NOMO-1 (cell line): ENCODE results near the gene TIAM2.
"Not testable (repeated sequence)": the region's sequence is repeated elsewhere in the genome, so short reads cannot be mapped to it uniquely, and the experiment has no call there.

Source experiments
- DNase-seq, 2 experiments: peaks; one replicate each; lab custom pipeline; 2025; ENCODE audit not compliant: unreplicated experiment in 2 of 2; lab: John Stamatoyannopoulos, UW

TIAM2 gene

GRCh38 chr6:154989448-154989847, 5.7 kb upstream of the TIAM2 start:
- DNase-seq = no peak

- no peak for DNase-seq
Measured at GRCh38 chr6:154991207-154991606, 3.9 kb upstream of the TIAM2 start.

GRCh38 chr6:154993026-154993425, 2.1 kb upstream of the TIAM2 start:
- DNase-seq = no peak

DNA sequence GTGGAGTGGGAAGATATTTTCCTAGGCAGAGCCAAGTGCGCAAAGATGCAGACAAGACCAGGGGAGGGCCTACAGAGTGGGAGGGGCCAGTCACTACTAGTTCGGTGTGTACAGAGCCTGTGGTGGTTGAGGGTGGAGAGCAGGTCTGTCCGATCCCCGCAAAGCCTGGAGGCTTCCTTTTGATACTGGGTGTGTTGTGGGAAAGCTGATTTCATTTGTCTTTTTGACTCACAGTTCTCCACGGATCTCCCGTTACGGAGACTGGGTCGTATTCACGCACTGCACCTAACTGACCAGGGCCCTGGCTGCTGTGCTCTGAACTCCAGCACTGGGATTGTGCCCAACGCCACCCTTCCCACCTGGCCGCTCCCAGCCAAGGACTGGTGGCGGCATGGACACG, 1.4 kb upstream of the TIAM2 start:
- no peak for DNase-seq

DNA sequence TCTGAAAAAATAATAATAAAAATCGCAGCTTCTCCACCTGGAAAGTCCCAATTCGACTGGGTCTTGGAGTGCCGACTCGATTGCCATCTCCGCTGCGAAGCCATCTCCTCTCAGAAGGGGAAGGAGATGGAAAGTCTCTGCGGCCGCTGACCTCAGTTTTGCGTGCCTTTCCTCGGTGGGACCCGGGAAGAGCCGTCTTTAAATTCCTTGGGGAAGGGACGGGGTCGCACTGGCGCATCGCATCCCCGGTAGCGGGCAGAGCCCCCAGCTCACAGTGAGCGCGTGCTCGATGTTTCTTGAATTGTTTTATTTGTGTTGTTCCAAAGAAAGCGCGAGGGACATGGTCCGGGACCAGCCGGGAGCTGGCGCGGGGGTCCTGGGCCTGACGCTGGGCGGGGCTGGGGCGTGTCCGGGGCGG, 270 bp upstream of the TIAM2 start:
- DNase-seq = no peak

DNA sequence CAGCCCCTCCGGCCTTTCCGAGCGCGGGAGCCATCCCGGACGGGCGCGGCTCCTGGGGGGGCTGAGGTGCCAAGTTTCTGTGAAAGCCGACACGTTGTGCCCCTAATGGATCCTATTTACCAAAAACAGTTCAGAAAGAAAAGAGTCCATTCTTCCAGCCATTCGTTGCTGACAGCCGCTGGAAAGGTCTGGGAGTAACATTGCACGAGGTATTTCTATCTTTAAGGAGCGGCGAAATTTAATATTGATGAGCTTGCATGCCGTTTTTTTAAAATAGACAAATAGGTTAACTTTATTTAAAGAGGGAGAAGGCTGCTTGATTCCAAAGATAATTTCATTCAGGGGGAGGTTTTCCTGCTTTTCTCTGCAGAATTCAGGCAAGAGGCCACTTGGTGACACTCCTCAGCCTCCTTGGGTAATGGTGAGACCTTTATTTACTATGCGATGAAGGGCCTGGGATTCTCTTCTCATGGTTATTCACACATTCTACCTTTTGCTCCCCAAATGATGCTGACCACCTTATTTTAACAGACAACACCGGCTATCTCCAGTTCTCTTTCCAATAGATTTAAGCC, 988 bp downstream of the TIAM2 start:
- no peak for DNase-seq

GRCh38 chr6:154996841-154997311, 1.8 kb downstream of the TIAM2 start:
- DNase-seq = no peak

GRCh38 chr6:154998855-154999254, 3.7 kb downstream of the TIAM2 start:
- no peak for DNase-seq

DNA sequence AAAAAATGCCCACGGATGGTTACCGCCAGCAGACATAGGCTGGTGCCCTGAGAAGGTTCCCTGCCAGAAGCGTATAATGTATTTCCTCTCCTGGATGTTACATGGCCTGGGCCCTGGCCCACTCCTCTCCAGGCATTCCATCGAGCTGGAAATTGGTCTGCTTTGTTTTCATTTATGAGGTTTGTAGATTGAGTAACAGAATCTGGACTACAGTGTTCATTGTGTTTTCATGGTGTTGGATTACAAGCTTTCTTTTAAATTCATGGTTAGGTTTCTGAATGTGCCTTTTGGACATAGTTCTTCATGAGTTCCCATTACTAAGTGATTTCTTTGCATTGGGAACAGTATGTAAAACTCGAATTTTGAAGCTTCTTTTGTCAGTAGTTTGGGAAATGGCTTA, 6.4 kb downstream of the TIAM2 start:
- DNase-seq = no peak

- DNase-seq = no peak
Measured at GRCh38 chr6:155001934-155002333, 6.8 kb downstream of the TIAM2 start.

- no peak for DNase-seq
Measured at GRCh38 chr6:155003476-155003875, 8.4 kb downstream of the TIAM2 start.

DNA sequence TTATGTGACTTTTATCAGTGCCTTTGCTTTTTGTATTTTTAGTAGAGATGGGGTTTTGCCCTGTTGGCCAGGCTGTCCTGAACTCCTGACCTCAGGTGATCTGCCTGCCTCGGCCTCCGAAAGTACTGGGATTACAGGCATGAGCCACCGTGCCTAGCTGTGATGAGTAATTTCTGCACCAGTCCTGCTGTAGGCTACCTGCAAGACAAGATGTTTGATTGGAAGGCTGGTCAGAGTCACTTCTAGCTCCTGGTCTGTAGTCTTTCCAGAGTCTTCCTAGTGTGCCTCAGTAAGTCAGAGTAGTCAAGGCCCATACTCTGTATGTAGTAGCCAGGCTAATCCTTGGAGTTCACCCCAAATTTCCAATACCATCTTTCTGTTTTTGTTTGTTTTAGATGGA, 8.9 kb downstream of the TIAM2 start:
- DNase-seq = no peak

DNA sequence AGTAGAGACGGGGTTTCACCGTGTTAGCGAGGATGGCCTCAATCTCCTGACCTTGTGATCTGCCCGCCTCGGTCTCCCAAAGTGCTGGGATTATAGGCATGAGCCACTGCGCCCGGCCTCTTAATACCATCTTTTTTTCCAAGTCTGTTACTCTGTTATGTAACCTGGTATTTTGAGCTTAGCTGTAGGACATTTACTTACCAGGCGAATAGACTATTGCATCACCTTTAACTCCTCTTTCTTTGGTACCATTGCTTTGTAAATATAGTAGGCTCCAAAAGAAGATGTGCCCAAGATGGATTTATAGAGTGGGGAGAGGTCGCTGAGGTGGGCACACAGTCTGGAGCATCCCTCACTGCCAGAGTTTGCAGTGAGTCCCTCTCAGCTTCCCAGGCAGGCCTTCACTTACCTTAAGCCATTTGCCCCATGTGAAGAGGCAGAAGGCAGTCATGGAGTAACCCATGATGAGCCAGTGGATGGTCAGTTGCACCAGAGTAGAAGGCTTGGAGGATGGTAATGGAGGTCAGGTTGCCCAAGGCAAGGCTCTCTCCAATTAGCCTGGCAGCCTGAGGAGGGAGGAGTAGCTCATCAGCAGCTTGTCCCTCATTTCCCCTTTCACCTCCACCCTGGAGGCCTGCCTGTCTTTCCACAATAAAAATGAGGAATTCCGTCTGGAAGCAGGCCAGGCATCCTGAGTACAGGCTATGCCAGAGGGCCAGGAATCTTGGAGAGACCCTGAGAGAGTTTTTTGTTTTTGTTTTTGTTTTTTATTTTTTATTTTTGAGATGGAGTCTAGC, 9.7 kb downstream of the TIAM2 start:
- no peak for DNase-seq

GRCh38 chr6:155008625-155009024, 13.5 kb downstream of the TIAM2 start:
- no peak for DNase-seq

DNA sequence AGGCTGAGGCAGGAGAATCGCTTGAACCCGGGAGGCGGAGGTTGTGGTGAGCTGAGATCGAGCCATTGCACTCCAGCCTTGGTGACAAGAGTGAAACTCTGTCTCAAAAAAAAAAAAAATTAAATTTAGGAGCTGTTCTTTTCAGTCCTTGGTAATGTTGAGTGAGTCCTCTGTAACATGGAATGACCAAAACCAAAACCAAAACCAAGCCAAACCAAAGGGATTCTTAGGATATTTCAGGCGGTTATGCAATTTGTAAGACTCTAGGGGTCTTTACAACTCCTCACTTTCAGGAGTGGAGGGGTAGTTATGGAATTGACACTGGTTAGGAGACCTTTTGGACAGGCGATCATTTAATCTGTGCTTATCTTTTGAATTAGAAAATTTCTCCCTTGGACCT, 15.8 kb downstream of the TIAM2 start:
- no peak for DNase-seq

- no peak for DNase-seq
Measured at GRCh38 chr6:155011809-155012291, 16.7 kb downstream of the TIAM2 start.

DNA sequence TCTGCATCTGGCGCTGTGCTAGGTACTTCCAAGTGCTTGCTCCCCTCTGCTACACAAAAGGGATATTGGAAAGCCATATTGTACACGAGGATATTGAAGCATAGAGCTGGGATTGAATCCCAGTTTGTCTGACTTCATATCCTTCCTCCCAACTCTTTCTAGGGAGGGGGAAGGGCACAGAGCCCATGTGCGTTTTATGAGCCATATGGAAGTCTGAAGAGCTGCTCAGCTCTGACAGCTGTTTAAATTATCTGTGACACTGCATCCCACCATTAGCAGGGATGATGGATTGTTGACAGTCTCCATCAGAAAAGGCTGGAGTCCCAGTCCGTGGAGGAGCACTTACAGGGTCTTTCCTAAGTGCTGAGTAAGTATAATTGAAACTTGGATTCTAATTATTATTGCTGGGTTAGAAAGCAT, 18.4 kb downstream of the TIAM2 start:
- no peak for DNase-seq

DNA sequence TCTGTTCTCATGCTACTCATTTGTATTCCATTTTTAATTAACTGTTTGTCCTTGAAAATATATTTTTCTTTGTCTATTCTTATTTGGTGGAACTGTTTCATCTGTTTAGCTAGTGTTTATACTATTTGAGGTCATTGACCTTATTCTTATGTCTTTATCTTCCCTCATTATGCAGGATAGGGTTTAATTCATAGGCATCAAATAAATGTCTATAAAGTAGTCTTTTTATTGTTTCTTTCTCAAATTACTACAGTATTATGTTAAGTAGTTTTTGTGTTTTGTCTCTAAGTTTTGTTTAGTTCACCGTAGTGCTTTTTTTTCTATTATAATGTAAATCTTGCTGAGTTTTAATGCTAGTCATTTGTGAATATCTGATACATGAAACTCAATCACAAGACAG, 19.0 kb downstream of the TIAM2 start:
- no peak for DNase-seq

DNA sequence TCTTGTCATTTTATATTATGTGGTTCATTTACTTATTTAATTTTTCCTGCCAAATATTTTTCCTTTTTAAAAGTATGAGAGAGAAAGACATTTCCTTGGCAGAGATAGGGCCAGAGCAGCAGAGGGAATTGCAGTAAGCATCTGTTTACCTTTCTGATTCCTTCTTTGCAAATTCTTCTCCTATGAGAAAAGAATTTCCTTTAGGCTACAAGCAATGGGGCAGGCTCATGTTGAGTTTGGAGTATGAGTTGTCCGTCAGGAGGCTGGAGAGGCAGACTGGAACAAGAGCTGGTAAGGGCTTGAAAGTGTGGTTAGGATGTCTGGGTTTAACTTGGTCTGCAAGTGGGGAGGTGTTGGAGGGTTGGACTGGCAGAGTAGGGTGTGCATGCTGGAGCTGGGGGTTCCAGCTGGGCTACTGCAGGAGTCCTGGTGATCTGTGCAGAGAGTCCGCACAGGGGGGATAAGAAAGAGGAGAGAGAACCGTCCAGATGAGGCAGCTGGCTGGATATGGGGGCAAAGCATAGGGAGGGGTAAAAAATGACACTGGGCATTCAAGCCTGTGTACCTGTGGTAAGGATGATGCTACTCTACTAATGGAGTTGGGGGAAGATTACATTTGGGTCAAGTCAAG, 19.7 kb downstream of the TIAM2 start:
- DNase-seq = no peak

GRCh38 chr6:155018415-155018814, 23.3 kb downstream of the TIAM2 start:
- DNase-seq = not testable (repeated sequence)

- DNase-seq = no peak
Measured at GRCh38 chr6:155021680-155022079, 26.6 kb downstream of the TIAM2 start.

GRCh38 chr6:155022721-155023120, 27.6 kb downstream of the TIAM2 start:
- no peak for DNase-seq
